Fibroblast of the aortic adventitia (primary cell): ENCODE results near the gene GLI3. TPM values are rescaled to one million over a fixed set of nuclear protein-coding genes. Genes with fewer than 3 reads are reported as not detected.

Experiments used
- DNase-seq: peaks from one replicate; pipeline ENCODE4 v3.0.0-alpha.2; 2010; ENCODE audit warnings: low read depth
- H3K4me3 ChIP-seq: 2 replicates; pipeline ENCODE4 v1.5.1; 2011; ENCODE audit warnings: low read depth, mild to moderate bottlenecking, control low read depth, low read length, moderate library complexity
- CTCF ChIP-seq: IDR thresholded peaks from 2 replicates; pipeline ENCODE4 v1.5.1; 2011; ENCODE audit warnings: mild to moderate bottlenecking, low read length, control low read depth, inconsistent platforms; ENCODE audit not compliant: insufficient read depth
- total RNA-seq: library from RNA; depleted of rRNA; stranded (reverse); fragments of >200 nt; gene quantifications from 2 replicates; pipeline ENCODE4 v1.2.3, GENCODE V29; 2012; ENCODE audit warnings: low replicate concordance

GLI3 gene
- total RNA-seq, 1 donor: 7.0 TPM

GRCh38 chr7:42024537-42024936 lies 212.5 kb downstream of the GLI3 start:
- H3K4me3 ChIP-seq: no peak overlapping the region
- no peak for TF ChIP-seq CTCF
- no peak for DNase-seq

GRCh38 chr7:42023262-42023661 lies 213.7 kb downstream of the GLI3 start:
- DNase-seq: no peak
- no peak overlapping the region for H3K4me3 ChIP-seq
- TF ChIP-seq CTCF: no peak

- no peak overlapping the region for H3K4me3 ChIP-seq
- no peak for DNase-seq
- TF ChIP-seq CTCF: no peak
Observed at GRCh38 chr7:42022791-42023190, 214.2 kb downstream of the GLI3 start.

GRCh38 chr7:42022056-42022455 lies 215.0 kb downstream of the GLI3 start:
- DNase-seq: no peak

DNA sequence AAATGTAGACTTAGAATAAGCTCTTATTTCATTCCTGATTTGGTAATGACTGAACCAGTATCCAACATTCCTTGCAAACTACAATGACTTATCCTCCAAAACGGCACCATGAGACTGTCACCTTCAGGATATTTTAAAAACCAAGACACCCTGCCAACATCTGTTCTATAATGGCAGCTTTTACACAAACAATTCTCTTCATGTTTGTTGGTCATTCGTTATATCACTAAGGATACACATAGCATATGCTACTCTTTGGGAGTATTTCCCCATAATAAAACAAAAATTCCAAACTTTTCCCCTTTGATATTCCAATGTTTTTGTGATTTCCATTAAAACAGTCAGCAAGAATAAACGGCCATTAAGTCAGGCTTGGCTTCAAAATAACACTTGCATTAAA lies 215.4 kb downstream of the GLI3 start:
- TF ChIP-seq CTCF: no peak
- no peak for DNase-seq
- H3K4me3 ChIP-seq: no peak overlapping the region

More at GRCh38 chr7:42022056-42022455, 215.0 kb downstream of the GLI3 start:
- H3K4me3 ChIP-seq: no peak overlapping the region
- no peak for TF ChIP-seq CTCF

GRCh38 chr7:42020061-42020460 lies 216.9 kb downstream of the GLI3 start:
- H3K4me3 ChIP-seq: no peak overlapping the region
- TF ChIP-seq CTCF: no peak
- no peak for DNase-seq

DNA sequence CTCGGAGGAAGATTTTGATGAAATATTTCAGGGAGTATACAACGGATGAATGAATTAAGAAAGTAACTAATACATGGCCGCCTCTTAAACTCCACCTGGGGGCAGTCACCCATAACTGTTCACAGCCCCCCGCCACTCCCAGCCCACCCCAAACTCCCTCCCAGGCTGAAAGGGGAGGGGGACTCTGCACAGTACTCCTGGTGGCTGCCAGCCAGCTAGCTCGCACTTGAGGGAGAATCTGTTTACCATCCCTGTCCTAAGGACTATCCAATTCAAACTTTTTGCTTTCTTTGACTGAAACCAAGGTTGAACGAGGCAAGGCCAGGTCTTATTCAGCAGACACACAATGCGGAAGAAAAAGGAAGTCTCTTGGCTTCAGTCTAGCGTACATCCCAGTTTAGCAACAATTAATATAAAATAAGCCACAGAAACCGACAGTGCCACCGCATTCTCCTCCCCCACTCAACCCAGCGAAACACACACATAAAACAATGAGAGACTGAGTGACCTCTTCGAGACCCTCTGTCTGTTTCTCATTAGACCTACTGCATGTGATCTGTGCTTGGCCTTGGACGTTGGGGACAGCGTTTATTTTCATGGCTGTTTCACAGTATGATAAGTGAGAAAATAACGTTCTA lies 219.5 kb downstream of the GLI3 start:
- H3K4me3 ChIP-seq: no peak overlapping the region
- no peak for DNase-seq
- no peak for TF ChIP-seq CTCF
